Dermis blood vessel endothelial cell (primary cell): Measurements from ENCODE around the gene DHRS3. TPM values are rescaled to one million over a fixed set of nuclear protein-coding genes. Genes with fewer than 3 reads are reported as not detected.
A peak's percentile ranks its signal among the peaks of the same experiment; 100 is the strongest.
"Not testable (repeated sequence)": the region's sequence is repeated elsewhere in the genome, so short reads cannot be mapped to it uniquely, and the experiment has no call there.

ENCODE experiments used
- DNase-seq: peaks from one replicate; pipeline ENCODE4 v3.0.0; 2010
- total RNA-seq: library from RNA; depleted of rRNA; stranded (reverse); fragments of >200 nt; gene quantifications from 2 replicates; pipeline ENCODE4 v1.2.3, GENCODE V29; 2014

Gene DHRS3, protein sequence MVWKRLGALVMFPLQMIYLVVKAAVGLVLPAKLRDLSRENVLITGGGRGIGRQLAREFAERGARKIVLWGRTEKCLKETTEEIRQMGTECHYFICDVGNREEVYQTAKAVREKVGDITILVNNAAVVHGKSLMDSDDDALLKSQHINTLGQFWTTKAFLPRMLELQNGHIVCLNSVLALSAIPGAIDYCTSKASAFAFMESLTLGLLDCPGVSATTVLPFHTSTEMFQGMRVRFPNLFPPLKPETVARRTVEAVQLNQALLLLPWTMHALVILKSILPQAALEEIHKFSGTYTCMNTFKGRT
- 57.1 and 121 TPM in 2 replicates for total RNA-seq

DNA sequence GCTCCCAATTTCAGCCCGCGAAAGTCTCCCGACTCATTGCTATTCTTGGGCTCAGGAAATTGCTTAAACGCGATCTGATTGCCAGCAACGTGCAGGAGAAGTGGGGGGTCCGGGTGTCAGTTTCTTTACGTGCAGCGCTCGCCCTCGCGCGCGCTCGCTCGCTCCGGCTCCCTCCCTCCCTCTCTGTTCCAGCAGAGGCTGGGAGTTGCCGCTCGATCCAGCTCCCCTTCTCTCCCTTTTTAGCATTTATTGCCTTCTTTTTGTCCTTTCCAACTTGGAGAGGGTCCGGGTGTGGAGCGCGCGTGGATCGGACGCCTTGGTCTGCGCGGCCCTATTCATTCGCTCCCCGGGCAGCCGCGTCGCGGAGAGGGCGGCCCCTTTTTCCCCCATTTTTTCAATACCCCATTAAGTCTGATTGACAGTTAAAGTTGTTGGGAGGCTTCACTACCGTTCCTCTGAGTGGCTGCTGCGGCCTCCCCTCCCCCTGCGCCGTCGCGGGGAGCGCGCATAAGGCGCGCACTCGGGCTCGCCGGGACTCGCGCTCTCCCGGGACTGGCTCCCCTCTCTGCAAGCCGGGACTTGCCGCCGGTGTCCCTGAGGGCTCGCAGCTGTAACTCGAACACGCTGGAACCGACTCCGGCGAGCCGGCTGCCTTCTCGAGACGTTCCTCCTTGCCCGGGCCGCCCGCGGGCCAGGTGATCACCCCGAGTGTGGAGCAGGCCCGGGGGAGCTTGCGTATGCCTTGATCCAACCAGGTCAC lies at the start of gene DHRS3:
Gene DHRS3, minus strand, starts transcription at position 310 of the 760 bp plus-strand sequence. CDS start 862 bp downstream, outside the sequence.
- DNase-seq, result peak; percentile 87

GRCh38 chr1:12666141-12666735 lies 48.2 kb upstream of the DHRS3 start:
- DNase-seq, result peak; percentile 38

DNA sequence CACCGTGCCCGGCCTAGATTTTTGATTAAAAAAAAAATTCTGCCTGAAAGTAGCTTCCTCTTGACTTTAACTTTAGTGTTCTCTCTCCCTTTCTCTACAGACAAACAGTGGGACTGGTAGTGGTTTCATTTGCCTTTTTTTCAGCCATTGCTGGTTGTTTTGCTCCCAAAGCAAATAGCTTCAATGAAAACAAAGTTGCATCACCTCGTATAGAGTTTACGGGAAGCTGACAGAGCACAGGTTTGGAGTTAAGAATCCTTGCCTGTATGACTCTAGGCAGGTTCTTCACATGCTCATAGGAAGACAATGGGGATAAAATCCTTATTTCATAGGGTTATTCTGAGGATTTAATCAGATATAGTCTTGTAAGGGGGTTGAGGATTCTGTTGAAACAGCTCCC lies 47.5 kb upstream of the DHRS3 start:
- no peak for DNase-seq

GRCh38 chr1:12662556-12662955 lies 44.5 kb upstream of the DHRS3 start:
- DNase-seq, result no peak

DNA sequence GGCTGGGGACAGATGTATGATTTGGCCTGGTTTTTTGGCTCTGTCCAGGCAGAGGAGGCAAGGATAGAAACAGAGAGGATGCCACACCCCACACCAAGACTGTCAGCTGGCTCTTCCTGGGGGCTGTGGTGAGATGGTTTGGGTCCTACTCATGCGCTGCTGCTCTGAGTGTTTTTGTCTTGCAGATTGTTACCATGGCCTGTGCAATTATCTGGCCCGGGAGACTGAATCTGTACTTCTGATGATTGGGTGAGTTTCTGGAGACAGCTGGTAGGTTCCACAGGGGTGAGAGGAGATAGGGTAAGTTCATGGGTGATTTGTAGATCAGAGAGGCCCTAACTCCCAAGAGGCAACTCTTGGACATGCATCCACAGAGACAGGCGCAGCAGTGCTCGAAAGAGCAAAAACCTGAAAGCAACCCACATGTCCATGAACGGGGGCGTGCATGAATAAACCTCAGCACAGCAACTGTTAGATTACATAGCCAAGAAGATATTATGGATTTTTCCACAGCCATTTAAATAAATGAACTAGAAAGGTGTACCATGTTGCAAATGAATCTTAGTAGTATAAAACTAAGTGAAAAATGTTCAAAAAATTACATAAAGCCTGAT lies 43.7 kb upstream of the DHRS3 start:
- no peak for DNase-seq

- DNase-seq, result peak; percentile 91
Observed at GRCh38 chr1:12658531-12659453, 40.8 kb upstream of the DHRS3 start.

DNA sequence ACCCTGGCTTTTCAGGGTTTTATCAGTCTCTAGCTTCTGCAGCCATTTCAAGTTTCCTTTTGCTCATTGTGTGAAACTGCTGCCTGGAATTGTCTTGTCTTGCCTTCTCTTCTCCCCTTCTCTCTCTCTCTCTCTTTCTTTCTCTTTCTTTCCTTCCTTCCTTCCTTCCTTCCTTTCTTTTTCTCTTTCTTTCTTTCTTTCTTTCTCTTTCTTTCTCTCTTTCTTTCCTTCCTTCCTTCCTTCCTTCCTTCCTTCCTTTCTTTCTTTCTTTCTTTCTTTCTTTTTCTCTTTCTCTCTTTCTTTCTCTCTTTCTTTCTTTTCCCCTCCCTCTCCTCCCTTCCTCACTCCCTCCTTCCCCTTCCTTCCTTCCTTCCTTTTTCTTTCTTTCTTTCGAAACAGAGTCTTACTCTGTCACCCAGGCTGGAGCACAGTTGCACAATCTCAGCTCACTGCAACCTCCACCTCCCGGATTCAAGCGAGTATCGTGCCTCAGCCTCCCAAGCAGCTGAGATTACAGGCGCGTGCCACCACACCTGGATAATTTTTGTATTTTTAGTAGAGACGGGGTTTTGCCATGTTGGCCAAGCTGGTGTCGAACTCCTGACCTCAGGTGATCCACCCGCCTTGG lies 40.0 kb upstream of the DHRS3 start:
- DNase-seq, result not testable (repeated sequence)

DNA sequence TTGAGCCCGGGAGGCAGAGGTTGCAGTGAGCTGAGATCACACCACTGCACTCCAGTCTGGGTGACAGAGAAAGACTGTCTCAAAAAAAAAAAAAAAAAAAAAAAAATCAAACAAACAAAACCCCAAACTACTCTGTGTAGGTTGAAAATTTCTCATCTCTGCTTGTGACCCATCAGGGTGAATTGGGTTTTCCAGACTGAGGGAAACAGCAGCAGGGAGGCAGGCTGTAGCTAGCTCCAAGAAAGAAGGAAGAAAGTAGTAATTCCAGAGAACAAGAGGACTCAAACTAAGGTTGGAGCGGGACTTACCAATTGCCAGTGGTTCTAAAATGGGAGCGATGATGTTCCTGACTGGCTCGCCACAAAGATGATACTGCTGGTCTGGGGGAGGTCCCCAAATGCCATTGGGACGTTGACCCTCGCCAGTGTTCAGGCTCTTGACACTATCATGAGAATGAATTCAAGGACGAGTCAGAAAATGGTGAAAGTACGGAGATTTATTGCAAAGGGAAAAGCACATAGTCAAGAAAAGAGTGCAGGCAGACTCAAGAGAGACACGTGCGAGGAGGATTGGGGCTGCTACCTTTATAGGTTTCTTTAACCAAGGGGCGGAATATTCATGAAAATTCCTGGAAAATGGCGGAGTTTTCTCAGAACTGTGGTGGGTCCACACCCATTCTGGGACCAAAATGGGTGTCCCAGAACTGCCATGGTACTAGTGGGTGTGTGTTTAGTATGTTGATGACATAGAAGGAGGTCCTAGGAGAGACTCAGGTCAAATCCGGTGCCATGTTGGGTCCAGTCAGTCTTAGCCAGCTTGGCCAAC lies 39.3 kb upstream of the DHRS3 start:
- DNase-seq, result no peak

- DNase-seq, result no peak
Observed at GRCh38 chr1:12656575-12656974, 38.6 kb upstream of the DHRS3 start.

- no peak for DNase-seq
Observed at GRCh38 chr1:12654657-12655056, 36.6 kb upstream of the DHRS3 start.

DNA sequence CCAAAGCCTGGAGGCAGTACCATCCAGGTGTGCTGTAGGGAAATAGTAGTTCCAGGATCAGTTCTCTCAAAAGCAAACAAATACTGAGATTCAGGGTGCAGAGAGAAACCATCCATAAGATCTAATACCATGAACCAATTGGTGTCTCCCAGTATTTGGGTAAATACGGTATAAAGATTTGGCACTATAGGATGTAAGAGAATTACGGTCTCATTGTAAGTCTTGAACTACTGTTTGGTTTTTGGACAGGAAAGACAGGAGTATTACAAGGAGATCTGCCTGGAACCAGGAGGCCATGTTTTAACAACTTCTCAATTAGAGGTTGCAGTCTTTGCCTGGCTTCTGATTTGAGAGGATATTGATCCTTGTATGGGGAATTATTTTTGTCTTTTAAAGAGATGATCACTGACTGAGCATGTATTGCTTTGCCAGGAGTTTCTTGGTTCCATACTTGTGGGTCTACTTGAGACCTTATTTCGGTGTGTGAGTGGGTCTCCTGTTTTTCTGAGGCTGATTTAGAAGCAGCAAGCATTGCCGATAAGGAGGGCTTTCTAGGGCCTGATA lies 36.1 kb upstream of the DHRS3 start:
- DNase-seq, result peak; percentile 41

GRCh38 chr1:12649971-12650421 lies 32.0 kb upstream of the DHRS3 start:
- DNase-seq, result no peak

GRCh38 chr1:12648741-12649140 lies 30.7 kb upstream of the DHRS3 start:
- no peak for DNase-seq

DNA sequence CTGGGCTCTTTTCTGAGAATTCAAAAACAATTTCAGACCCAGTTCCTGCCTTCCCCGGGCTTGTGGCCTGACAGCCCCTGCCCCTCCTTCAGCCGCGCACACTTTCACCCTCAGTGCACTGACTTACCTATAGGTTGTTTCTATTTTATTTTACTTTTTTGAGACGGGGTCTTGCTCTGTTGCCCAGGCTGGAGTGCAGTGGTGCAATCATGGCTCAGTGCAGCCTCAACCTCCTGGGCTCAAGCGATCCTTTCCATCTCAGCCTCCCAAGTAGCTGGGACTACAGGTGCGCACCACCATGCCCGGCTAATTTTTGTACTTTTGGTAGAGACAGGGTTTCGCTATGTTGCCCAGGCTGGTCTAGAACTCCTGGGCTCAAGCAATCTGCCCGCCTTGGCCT lies 27.4 kb upstream of the DHRS3 start:
- not testable (repeated sequence) for DNase-seq

DNA sequence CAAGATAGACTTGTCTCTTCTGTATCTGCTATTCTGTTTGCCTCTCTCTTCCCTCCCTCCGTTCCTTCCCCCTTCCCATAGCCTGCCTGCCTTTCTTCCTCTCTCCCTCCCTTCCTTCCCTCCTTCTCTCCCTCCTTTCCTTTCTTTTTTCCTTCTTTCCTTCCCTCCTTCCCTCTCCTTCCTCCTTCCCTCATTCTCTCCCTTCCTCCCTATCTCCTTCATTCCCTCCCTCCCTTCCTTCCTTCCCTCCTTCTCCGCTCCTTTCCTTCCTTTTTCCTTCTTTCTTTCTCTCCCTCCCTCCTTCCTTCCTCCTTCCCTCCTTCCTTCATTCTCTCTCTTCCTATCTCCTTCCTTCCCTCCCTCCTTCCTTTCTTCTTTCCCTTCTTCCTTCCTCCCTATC lies 26.8 kb upstream of the DHRS3 start:
- no peak for DNase-seq

DNA sequence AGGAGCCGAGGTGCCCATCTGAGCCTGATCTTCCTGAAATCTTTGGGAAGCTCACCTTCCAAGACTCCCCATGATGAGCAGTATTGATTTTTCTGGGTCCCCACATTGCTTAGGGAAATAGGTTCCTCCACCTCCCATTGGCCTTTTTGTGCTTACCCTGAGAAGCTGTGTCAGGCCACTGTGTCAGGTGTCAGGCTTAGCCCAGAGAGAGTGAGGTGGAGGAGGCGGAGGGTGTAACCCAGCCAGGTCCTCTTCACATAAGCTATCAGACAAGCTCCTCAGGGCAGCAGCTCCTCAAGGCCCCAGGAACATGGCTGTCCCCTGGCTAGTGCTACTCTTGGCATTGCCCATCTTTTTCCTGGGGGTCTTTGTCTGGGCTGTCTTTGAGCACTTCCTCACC lies 26.2 kb upstream of the DHRS3 start:
- no peak for DNase-seq

DNA sequence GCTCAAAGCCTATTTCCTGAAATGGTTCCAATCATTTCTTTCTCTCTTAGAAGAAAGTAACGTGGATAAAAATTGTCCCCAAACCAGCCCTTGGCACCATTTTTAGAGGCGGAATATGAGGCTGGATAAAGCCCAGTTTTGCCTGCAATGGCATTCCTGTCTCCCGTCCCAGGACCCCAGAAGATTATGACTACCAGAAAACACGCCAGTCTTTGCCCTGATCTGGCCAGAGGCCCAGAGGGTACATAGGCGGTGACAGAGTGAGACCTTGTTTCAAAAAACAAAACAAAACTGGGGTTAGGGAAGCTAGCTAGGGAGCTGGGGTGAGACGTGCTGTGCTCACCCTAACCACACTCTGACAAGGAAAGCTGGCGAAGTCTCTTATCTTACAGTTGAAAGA lies 25.8 kb upstream of the DHRS3 start, which contains the start of gene AADACL4:
Gene AADACL4, plus strand, starts transcription at position 301 of the 400 bp plus-strand sequence. CDS start 462 bp downstream, outside the sequence.
- DNase-seq, result no peak

DNA sequence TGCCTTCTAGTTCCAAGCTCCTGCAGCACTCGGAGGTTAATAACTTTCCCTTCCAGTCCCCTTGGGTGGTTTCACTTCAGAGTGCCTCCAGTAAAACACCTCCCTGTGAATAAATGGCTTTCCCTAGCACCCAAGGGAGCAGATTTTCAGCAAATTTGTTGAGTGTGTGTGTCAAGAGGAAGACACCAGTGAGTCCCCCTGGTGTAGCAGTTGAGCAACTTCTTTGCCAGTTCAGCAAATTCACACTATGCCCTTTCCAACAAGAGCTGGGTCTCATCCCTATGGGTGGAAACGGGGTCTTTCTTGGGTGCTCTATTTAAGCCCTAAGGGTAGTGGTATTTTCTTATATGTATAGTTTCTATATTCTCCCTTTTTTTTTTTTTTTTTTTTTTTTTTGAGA lies 25.1 kb upstream of the DHRS3 start:
- DNase-seq, result no peak

DNA sequence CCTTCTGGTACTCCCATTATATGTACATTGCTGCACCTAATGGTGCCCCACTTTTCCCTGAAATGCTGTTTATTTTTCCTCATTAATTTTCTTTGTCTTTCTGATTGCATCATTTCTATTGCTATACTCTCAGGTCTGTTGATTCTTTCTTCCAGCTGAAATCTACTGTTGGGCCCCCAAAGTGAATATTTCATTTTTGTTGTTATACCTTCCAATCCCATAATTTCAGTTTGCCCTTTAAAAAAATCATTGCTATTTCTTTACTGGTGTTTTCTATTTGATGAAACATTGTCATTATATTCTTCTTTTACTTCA lies 22.9 kb upstream of the DHRS3 start:
- DNase-seq, result no peak

DNA sequence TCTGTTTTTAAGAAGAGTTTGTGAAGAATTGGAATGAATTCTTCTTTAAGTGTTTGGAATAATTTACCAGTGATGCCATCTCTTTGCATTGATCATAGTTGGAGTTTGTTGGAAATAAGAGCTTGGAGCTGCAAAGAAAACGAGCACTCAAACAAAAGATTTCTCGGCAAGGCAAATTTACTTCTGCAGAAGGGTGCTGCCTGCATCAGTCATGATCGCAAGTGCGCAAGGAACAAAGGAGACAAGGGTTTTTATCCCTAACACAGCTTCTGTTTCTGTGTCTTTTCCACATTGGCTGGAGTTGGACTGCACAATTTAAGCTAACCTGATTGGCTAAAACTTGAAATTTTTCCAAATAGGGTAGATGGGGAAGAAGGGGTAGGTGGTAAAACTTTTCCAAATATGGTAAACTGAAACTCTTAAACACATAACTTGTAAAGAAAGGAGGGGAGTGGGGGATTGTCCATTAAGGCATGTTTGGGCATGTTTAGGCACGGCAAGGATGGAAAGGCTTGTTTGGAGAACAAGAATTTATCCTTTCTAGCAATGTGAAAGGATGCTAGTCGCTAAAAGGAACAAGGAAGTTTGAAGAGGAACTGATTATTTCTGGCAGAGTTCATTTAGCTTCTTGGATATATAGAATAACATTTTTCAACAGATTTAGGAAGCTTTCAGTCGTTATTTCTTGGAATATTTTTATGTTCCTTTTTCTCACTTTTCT lies 22.4 kb upstream of the DHRS3 start:
- peak; percentile 17 for DNase-seq
